H4 (cell line): ENCODE data around the gene SHLD3. TPM values are rescaled to one million over a fixed set of nuclear protein-coding genes. Genes with fewer than 3 reads are reported as not detected.
"Not testable (repeated sequence)": the region's sequence is repeated elsewhere in the genome, so short reads cannot be mapped to it uniquely, and the experiment has no call there.

ENCODE experiments used
- DNase-seq: peaks from one replicate; pipeline ENCODE4 v3.0.0-alpha.2; 2015; ENCODE audit warnings: low spot score
- total RNA-seq: library from RNA; depleted of rRNA; stranded (reverse); fragments of >200 nt; shearing (Covaris generic); gene quantifications from 2 replicates; pipeline ENCODE4 v1.2.3, GENCODE V29; 2014; rRNA removed

Gene SHLD3, protein sequence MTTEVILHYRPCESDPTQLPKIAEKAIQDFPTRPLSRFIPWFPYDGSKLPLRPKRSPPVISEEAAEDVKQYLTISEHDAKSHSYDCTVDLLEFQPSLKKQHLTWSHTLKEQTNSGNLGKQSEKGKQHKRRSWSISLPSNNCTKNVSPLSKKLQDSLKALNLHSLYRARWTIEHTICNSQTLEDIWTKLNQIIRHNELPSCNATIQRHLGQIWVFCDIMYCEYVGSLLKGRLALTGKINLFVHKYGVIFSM
- 3.6 and 5.7 TPM in 2 replicates for total RNA-seq

DNA sequence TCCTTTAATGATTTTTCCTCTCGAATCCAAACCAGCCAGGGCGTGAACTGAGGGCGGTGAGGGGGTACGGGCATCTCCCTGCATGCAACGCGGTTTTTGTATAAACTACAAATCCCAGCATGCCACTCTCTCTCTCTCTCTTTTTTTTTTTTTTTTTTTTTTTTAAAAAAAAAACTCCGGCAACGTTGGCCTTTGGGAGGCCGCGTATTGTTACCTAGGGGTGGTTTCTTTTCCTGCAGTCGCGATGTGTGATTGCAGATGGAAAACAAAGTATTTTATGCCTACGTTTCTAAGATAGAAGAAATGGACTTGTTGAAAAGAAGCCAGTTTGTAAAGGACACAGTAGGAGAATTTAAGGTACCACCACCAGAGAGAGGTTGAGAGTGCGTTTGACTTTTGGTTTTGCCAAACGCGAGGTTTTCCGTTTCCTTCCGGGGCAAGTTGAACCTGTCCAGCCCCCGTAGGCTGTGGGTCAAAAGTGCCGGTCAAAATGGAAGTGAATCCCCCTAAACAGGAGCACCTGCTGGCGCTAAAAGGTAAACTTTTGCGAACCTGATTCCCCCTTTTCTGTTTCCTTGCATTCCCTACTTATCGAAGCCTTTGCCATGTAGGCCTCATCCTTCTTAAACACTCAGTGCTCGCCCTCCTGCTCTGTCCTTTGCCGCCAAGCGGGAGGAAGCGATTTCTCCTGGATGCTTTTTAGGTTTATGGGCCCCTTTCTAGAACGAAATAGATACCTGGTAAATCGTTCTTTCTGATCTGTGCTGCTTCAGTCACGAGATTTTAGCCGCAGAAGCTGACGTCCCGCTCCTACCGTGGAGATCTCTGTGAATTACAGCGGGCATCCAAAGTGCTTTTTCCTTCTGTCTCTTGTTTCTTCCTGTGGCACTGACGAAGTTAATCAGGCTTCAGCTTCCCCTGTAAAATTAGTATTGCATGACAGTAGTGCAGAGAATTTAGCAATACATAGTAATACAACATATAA, at the start of gene SHLD3, which contains the start of gene TRAPPC13:
SHLD3 (plus strand) TSS at position 457 of the 985 bp plus-strand sequence. CDS start 4,561 bp downstream, outside the sequence.
TRAPPC13 (plus strand) TSS at position 457 of the 985 bp plus-strand sequence; CDS start at position 491, 34 bp downstream.
- DNase-seq, result peak; percentile 85

DNA sequence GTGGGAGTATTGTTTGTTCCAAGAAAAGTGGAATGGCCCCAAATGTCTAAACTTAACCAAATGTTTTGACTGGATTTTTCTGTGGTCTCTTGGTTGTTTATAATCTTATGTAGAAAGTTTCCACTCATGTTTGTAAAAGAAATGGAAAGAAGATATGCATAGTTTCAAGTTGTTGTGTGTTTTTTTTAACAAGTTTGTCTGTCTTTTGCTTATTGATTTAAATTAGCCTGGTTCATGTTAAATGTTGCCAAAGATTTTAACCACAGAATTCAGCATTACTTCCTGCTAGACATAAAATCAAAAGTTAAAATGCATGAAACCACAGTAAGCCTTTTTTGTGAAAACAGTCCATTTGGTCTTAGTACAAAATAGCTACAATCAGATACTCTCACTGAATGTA, 47.7 kb upstream of the SHLD3 start:
- DNase-seq, result peak; percentile 53

DNA sequence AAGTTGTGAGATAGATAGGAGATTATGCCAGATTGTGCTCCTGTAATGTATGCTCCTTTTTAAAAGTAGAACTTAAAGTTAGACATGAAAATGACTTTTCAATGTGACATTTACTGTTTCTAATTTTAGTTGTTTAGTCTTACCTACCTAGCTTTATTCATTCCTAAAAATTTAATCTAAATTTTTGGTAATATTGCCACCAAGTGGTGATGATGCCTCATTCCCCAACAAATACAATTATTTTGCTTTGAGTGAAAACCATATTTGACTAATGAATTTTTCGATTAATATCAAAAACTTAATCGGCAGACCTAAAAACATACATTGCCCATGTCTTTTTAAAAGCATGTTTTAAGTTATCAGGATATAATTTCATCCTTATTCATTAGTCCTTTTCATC, 36.1 kb upstream of the SHLD3 start:
- DNase-seq, result no peak

DNA sequence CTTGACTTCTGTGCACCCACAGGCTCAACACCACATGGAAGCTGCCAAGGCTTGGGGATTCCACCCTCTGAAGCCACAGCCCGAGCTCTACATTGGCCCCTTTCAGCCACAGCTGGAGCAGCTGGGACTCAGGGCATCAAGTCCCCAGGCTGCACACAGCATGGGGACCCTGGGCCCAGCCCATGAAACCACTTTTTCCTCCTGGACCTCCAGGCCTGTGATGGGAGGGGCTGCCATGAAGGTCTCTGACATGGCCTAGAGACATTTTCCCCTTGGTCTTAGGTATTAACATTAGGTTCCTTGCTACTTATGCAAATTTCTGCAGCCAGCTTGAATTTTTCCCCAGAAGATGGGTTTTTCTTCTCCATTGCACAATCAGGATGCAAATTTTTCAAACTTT, 23.1 kb upstream of the SHLD3 start:
- not testable (repeated sequence) for DNase-seq

DNA sequence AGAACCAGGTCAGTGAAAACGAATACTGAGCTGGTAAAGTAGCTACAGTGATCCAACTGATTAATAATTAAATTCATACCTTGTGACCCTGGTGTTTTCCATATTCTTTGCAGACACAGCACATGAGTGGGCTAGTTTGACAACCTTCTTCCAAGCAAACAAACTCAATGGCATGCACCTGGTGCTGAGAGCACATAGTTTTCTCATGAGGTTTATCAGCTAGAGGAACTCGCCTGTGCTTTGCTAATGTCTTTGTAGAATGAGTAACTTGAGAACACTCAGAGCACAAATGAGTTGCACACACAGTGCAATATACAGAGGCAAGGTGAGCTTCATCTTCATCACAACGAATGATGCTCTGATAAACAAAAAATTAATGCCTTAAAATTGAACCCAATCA, 13.3 kb upstream of the SHLD3 start:
- DNase-seq, result no peak

DNA sequence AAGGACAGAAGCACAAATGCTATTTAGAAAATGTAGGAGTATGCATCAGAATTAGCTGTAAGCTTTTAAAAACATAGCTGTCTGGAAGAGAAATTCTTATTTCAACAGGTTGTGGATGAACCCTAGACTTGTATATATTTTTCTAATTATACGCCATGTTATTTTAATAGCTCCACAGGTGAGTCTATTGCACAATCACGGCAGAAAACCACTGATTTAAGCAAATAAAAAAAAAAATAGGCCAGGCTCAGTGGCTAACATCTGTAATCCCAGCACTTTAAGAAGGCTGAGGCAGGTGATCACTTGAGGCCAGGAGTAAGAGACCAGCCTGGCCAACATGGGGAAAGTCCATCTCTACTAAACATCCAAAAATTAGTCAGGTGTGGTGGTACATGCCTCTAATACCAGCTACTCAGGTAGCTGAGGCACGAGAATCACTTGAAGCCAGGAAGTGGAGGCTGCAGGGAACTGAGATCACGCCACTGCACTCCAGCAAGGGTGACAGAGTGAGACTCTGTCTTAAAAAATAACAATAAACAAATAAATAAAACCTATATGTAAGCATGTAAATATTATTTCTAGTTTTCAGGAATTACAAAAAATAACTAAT, 12.4 kb upstream of the SHLD3 start:
- DNase-seq, result no peak

DNA sequence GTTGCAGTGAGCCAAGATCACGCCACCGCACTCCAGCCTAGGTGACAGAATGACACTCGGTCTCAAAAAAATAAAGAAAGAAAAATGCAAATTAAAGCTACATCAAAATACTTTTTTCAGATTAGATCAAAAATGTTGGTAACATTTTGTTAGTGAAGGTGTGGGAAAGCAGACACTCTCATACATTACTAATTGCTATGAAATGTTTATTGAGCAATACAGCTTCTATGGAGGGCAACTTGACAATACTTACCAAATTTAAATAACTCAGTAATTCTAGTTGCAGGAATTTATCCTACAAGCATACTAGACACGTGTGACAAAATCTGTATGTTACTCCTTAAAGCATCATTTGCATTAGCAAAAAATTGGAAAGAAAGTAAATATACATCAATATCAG, 4.8 kb upstream of the SHLD3 start:
- no peak for DNase-seq

DNA sequence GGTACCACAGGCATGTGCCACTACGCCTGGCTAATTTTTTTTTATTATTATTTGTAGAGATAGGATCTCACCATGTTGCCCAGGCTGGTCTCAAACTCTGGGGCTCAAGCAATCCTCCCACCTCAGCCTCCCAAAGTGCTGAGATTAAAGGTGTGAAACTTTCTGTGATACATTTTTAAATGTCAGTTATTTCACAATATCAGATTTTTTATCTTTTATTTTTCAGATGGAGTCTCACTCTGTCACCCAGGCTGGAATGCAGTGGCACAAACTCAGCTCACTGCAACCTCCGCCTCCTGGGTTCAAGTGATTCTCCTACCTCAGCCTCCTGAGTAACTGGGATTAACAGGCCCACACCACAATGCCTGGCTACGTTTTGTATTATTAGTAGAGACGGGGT, 2.9 kb upstream of the SHLD3 start:
- DNase-seq, result not testable (repeated sequence)

DNA sequence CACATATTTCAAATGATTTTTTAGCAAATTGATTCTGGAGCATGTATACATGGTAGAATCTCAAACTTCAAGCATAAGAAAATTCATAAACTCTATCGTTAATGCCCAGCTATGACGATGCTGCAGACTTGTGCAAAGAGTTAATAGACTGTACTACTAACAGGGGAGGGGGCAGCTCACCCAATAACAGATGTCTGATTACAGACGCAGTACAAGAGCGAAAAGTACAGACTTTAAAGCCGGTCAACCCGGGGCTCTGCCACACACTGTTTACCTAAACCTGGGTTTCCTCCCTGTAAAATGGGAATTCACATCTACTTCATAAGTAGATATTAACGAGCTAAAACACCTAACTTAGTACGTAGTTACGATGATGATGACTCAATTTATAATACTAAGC, 1.3 kb upstream of the SHLD3 start:
- DNase-seq, result no peak

DNA sequence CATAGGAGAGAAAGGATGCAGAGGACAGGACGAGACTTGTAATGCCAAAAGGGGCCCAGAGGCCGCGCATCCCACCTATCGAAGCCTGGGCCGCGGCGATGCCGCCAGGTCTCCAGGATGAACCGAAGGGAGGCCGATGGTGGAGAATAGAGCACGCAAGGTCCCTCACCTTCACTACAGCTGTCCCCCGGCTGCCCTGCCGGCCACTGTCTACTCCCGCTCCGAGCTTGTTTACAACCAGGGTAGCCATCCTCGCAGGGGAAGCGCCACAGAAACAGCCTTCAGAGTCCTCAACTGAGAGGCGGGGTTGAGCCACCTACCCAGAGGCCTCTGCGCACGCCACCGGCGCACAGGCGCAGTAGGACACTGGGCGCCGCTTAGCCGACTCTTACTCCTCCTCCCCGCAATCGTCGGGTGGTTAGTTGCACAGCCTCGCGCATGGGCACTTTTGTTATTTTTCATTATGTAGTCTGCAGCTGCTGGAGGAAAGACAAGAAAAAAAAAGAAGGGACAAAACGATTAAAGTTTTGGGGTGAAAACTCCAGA, 729 bp upstream of the SHLD3 start, which contains the start of gene TRIM23:
TRIM23 (minus strand) TSS at position 309 of the 546 bp plus-strand sequence; CDS start at position 250, 59 bp downstream.
- peak; percentile 90 for DNase-seq

DNA sequence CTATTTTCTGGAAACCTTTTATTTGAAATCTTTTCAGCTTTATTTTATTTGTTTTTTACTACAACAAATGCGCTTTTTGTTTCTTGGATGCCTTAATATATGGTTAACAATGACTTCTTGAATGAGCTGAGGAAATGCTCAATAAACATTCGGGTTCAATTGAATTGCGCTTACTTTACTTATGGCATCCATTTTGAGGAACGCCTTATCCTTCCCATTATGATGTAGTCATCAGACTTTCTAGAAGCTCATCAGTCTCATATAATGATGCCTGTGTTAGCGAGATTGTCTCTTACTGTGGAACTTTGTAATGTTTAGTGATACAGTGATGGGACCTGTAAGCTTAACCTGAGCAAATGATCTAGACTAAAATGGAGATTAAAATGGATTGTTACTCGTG, 916 bp downstream of the SHLD3 start:
- DNase-seq, result no peak

DNA sequence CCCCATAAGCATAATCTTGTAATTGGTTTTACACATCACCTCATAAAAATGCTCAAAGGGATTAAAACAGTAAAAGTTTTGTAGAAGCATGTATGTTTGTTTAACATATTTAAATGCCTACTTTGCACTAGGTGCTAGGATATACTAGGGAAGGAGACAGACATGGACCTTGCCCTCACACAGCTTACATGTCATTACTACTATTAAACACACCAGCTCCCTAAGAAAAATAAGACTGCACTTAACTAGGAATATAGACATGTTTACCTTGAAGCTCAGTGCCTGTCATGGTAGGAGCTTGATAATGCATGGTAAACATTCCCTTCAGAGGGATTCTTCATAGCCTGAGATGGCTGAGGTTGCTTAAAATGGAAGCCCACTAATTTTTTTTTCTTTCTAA, 6.2 kb downstream of the SHLD3 start:
- no peak for DNase-seq

DNA sequence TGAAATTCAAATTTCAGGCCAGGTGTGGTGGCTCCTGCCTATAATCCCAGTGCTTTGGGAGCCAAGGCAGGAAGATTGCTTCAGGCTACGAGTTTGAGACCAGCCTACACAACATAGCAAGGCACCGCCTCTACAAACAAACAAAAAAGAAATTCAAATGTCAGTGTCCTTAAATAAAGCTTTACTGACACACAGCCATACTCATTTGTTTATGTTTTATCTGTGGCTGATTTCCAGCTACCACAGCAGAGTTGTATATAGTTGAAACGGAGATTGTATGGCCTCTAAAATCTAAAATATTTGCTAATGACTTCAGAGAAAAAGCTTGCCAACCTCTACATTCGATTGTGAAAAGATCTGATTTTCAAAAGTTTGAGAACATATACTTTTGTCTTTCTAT, 15.4 kb downstream of the SHLD3 start:
- no peak for DNase-seq

DNA sequence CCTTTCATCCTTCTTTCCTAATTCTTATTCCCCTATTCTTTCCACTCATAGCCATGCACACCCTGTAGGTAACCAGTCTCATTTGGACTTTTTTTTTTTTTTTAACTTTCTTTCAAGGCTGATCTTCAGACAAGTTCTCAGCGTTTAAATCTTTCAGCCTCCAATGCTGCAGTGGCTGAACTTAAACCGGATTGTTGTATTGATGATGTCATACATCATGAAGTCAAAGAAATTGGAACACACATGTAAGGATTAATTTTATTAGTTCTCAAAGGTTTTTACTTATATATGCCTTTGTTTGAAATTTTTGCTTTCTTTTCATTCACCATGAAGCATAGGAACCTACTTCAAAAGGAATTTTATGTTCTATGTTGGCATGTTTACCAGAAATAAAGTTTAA, 22.1 kb downstream of the SHLD3 start:
- no peak for DNase-seq

DNA sequence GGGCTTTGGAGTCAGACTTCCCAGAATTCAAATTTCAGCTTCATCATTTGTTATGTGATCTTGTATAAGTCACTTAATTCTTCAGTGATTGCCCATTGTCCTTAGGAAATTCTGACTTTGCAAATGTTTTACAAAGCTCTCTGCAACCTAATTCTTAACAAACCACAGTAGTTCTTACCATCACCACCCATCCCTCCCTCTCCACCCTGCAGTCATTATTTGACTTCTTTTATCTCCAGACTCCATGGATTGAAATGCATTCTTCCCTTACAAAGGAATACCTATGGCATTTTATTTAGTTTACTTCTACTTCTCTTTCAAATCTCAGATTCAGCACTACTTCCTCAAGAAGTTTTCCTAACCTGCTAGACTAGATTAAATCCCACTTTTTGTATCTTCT, 23.1 kb downstream of the SHLD3 start:
- DNase-seq, result no peak

DNA sequence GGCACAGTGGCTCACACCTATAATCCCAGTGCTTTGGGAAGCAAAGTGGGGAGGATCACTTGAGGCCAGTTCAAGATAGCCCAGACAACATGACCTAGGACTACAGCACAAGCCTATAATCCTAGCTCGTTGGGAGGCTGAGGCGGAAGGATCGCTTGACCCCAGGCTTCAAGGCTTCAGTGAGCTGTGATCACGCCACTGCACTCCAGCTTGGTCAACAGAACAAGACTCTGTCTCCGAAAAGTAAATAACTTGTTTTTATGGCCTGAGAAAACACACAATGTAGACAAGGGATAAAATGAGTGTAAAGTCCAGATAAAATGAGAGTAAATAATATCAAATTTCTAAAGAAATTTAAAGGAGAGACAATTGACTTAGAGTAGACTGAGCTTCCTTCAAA, 26.3 kb downstream of the SHLD3 start:
- DNase-seq, result no peak

DNA sequence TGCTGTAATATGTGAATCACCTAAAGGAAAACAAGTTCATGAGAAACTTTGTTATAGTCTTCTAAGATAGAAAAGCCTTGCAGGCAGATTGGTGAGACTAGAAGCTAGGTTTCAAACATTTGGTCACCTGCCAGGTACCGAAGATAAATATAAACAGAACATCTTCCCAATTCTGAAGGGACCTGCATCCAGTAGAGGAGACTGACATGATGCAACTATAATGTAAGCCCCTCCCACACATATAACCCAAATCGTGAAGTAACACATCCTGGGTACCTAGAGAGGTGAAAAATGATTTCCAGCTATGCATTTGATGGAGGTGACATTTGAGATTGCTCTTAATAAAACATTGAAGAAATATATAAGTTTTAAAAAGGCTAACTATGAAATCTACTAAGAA, 29.9 kb downstream of the SHLD3 start:
- DNase-seq, result no peak

DNA sequence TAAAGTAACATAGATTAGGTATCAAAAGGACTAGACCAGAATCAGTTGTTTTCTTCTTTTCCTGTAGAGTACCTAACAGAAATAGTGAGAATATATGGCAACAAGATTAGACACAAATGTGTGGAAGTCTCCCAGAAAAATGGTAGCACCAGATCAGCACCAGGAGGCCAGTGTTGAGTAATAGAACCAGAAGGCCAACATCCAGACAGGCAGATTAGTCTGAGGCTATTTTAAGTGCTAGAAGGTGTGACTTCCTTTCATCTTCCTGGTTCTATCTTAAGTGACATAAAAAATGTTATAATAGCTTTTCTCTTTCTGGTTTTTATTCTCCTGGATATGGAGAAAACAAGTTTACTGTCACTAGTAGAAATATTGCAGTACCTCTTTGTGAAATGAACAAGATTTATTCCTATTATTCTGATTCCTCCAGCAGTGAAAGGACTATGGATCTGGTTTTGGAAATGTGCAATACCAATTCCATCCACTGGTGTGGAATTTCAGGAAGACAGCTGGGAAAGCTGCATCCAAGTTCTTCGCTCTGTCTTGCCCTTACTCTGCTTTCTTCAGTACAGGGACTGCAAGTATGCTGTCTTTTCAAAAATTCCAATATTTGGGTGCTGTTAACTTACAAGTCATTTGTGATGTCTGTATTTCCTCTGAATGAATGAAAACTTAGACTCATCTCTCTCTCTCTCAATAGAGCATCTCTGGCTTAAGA, 39.1 kb downstream of the SHLD3 start:
- DNase-seq, result no peak

DNA sequence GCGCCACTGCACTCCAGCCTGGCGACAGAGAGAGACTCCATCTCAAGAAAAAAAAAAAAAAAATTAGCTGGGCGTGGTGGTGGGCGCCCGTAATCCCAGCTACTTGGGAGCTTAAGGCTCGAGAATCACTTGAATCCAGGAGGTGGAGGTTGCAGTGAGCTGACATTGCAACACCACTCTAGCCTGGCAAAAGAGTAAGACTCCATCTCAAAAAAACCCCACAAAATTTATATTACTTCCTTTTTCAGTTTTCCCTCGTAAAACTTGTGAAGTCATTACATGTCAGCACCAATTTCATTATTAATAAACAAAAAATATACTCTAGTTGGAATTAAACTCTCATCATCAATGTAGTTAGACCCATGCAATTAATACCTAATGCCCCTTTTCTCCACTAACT, 43.9 kb downstream of the SHLD3 start:
- no peak for DNase-seq

DNA sequence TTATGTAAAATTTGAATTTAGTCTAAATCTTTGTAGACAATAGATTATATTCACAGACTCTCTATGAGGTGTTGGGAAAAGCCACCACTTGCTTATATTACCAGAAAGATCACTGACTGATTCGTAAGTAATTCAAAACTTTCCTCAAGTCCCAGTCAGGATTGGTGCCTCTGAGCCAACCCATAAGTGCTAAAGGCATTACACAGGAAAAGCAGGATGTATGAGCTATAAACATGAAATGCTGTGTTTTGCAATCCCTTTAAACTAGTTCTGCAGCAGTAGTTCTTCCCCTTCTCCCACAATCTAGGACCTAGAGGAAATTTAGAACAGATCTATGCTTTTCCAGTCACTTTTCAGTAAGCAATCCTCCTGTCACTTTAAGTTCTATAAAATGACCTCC, 48.0 kb downstream of the SHLD3 start:
- DNase-seq, result peak; percentile 5

DNA sequence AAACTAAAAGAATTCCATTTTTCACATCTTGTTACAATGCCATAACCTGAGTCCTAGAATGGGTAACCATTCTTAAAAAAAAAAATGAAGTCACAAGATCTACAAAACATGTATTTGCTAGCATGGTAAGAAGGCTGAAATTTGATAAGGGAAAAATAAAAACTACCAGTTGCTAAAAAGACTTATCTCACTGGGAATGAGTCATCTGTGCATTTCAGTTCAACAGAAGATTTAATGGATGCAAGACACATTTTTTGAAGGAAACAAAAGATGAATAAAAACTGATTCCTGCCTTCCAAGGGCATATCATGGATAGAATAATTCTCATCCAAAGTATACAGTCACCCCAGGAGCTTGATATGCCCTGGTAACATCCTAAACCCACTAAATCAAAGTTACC, 49.9 kb downstream of the SHLD3 start:
- DNase-seq, result no peak
